G401.6 (cell line): ENCODE results near the gene C14orf180.

Source experiments
- FAIRE-seq: peaks from 2 replicates; lab custom pipeline; 2012; peaks lifted over from hg19 to GRCh38; lab: Jason Lieb, UNC

The C14orf180 gene

GRCh38 chr14:104579507-104579906 lies at the start of gene C14orf180:
Gene C14orf180, plus strand, starts transcription at chr14:104579764. Its CDS starts 6,667 bp downstream, at chr14:104586431.
- FAIRE-seq, result no peak

- FAIRE-seq, result no peak
These were observed 48.9 kb upstream of the C14orf180 start for GRCh38 chr14:104530646-104531045.

DNA sequence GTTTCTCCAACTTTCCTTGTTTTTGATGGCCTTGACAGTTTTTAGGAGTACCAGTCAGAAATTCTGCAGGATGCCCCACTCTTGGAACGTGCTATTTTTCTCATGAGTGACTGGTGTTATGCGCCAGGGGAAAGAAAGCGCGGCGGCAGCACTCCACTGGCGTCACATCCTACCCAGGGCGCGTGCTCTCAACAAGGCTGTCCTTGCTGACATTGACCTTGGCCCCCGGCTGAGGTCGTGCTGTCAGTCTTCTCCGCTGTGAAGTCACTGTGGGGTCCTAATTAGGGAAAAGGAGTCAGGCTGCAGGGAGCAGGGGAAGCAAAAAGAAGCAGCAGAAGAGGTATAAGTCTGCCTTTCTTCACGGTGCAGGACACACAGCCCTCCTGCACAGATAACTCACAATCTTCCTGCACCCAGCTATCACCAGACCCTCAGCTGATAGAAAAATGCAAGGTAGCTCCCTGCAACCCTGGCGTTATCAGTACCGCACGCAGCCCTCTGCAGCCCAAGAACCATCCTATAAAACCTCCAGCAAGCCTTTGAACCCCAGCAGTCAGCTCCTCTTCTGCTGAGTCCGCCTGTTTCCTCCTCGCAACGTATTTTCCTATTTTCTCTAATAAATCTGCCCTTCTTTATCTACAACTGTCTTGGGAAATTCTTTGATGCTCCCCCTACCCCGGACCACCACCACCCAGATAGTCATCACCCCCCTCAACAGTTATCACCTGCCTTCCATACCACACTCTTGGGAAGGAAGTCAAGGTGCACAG lies 48.0 kb upstream of the C14orf180 start:
- FAIRE-seq, result no peak

DNA sequence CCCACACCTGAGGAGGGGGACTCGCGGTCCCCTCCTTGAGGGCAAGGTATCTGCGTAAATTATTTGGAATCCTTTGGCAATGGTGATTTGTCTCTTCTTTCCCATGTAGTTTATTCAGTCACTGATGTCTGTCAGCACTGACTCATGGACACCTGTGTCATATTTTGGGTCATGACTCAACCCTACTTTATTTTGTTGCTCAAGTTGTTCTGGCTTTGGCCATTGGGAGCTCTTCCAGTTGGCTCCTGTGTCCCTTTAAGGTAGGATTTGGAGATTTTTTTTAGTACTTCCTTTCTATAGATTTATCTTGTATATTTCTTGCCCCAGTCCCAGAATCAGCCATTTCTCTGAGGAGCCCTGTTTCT lies 47.4 kb upstream of the C14orf180 start:
- no peak for FAIRE-seq

GRCh38 chr14:104534036-104534435 lies 45.5 kb upstream of the C14orf180 start:
- FAIRE-seq, result no peak

DNA sequence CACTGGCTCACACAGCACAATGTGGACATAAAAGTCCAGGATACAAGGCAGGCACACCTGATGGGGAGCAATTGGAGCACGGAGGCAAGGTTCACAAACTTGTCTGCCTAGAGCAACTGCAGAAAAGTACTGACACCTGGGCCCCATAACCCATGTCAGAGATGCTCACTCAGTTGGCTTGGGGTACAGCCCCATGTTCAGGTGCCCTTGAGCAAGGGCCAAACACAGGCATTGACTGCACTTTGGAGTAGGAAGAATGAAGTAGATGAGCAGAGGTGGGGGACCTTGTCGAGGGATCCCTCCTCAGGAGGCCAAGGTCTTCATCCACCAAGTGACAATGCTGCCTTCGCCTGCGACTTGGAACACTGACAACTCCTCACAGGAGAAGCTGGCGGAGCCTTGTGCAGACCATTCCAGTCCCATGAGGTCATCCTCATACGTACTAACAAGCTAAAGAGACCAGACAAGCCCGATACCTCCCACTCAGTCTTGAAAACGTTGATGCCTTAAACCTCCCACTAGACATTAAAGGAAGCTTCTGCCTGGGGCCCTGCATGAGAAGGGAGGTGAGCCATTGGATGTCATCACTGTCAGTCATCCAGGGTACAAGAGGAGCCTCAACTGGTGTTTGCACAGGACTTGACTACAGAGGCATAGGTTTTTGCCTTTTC lies 42.5 kb upstream of the C14orf180 start:
- FAIRE-seq, result no peak

GRCh38 chr14:104537613-104537988 lies 42.0 kb upstream of the C14orf180 start:
- no peak for FAIRE-seq

- no peak for FAIRE-seq
These were observed 37.6 kb upstream of the C14orf180 start for GRCh38 chr14:104541905-104542465.

- no peak for FAIRE-seq
These were observed 36.4 kb upstream of the C14orf180 start for GRCh38 chr14:104542871-104543830.

GRCh38 chr14:104544362-104544961 lies 35.1 kb upstream of the C14orf180 start:
- FAIRE-seq, result no peak

DNA sequence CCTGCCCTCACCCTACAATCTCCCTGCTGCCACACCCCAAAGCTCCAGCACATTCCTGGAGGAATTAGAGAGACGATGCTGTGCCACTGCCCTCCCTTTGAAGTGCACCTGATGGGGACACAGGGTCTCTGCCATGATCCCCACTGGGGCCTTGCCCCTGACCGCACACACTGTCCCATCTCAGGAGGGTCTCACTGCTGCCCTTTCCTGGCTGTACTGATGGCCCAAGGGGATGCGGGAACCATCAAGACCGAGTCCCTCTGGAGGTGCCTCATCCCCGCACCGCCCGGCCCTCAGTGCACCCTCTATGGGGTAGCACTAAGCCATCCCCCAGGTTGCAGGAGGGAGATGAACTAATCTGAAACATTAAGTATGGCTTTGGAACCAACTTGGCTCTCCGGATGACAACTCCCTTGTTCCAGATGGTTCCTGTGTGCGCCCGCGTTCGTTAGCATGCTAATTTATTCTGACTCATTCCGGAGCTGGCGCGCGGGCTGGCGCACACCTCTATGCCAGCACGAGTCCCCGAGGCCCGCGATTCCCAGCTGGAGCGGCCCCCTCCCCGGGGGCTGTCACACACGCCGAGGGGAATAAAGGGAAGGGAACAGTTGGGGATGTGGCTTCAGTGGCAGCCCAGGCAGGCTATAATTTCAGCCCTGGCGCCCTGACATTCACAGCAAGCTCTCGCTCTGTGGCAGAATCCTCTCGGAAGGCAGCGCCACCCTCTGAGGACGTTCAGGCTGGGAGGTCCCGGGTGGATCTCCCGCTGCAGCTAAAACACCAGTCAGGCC lies 34.2 kb upstream of the C14orf180 start:
- no peak for FAIRE-seq

DNA sequence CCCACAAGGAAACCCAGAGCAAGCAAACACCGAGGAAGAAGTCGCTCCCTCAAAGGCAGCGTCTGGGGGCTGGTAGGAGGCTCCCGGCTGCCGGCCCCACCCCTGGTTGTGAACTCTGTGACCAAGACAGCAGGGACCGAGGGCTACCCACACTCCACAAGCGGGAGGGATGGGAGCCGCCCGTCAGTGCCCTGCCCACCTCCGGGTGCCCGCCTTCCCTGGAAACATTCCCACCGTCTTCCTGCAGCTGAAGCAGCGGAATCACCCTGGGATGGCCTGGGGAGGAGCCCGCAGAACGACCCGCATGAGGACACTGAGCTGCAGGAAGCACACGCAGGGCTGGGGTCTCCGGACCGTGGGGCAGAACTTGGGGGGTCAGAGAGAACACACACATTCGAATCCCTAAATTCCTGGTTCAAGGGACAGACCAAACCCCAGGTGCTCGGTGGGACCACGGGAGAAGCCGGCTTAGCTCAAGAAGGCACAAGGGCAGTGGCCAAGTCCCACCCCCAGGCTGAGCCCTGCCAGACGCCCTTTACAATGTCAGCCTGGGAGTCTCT lies 33.5 kb upstream of the C14orf180 start:
- FAIRE-seq, result no peak

DNA sequence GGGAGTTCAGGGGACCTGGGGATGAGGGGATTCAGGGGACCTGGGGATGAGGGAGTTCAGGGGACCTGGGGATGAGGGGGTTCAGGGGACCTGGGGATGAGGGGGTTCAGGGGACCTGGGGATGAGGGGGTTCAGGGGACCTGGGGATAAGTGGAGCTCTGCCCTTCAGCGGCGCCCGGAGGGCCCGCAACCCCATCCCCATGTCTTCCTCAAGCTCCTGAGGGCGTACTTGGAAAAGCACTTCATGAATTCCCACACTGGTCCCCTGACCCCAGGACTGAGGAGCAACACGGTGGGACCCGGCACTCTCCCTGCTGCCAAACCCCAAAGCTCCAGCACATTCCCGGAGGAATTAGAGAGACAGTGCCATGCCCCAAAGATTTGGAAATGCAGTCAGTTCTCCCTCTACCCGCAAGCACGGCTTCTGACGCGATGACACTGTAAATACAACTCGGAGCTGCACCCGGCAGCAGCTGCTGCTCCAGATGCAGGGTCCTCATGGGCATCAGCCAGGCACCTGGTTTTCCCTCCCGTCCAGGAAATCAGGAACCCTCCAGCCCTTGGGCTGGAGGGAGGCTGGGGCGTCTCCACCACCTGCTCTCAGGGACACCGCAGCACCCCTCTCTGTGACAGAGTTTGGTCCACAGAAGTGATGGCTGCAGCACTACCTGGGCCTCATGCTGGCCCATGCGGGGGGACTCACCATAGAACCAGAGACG lies 32.8 kb upstream of the C14orf180 start:
- FAIRE-seq, result no peak

GRCh38 chr14:104547310-104547997 lies 32.1 kb upstream of the C14orf180 start:
- FAIRE-seq, result no peak

DNA sequence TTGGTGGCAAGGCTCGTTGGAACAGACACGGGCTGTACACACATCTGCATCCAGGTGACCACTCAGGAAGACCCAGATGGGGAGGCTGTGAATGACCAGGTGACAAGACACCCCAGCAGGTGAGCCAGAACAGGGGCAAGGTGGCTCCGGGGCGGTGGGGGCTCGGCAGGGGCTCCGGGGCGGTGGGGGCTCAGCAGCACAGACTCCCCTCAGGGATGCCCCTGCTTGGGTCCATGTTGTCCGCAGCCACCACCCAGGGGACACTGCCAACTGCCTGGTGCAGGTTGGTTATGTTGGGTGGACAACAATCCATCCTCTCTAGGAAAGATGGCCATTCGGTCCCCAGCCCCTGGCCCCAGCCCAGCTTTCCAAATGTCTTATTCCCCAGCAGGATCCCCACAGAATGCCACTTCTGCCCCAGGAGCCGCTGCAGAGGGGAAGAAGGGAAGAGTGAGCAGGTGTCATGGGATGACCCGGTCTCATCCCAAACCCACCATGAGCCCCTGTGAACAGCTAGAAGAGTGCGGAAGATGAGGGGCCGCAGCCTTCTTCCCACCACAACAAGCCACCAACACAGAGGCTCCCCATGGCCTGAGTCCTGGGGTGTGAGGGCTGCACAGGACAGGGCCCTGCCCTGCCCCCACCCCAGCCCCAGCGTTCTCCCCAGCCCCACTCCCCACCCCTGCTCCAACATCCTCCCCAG lies 31.4 kb upstream of the C14orf180 start:
- FAIRE-seq, result no peak

GRCh38 chr14:104548802-104549535 lies 30.6 kb upstream of the C14orf180 start:
- no peak for FAIRE-seq

GRCh38 chr14:104549536-104550339 lies 29.8 kb upstream of the C14orf180 start:
- FAIRE-seq, result no peak
